Activated CD4-positive, alpha-beta memory T cell treated with anti-CD3 and anti-CD28 coated beads, Interleukin-2, amount 10 ng/mL, durations not matched to agents 7 days and 5 days (primary cell): ENCODE measurements around the gene JAZF1. TPM values are rescaled to one million over a fixed set of nuclear protein-coding genes. Genes with fewer than 3 reads are reported as not detected.

Source experiments
- CTCF ChIA-PET: fragments of 350-600 bp; sonication (Branson Sonifier 250); formaldehyde crosslinking; loops from one replicate; lab custom pipeline; 2021; ENCODE audit warnings: antibody characterized with exemption, inconsistent platforms; lab: Charles Lee
- POLR2A ChIA-PET: fragments of 350-600 bp; sonication (Branson Sonifier 250); formaldehyde crosslinking; loops from one replicate; lab custom pipeline; 2021; ENCODE audit warnings: antibody characterized with exemption; lab: Charles Lee
- DNase-seq: peaks from one replicate; pipeline ENCODE4 v3.0.0-alpha.2; 2020
- H3K27ac Mint-ChIP-seq: one replicate; pipeline ENCODE4 v1.8.0; 2021; ENCODE audit warnings: mild to moderate bottlenecking, mixed read lengths
- H3K27me3 Mint-ChIP-seq: one replicate; pipeline ENCODE4 v1.8.0; 2021; ENCODE audit warnings: mixed read lengths
- H3K36me3 Mint-ChIP-seq: one replicate; pipeline ENCODE4 v1.8.0; 2021; ENCODE audit warnings: low read depth, mixed read lengths
- H3K4me1 Mint-ChIP-seq: one replicate; pipeline ENCODE4 v1.8.0; 2021; ENCODE audit warnings: mixed read lengths
- H3K4me3 Mint-ChIP-seq: one replicate; pipeline ENCODE4 v1.8.0; 2021; ENCODE audit warnings: mild to moderate bottlenecking, mixed read lengths
- H3K9me3 Mint-ChIP-seq: one replicate; pipeline ENCODE4 v1.8.0; 2021; ENCODE audit warnings: mixed read lengths
- total RNA-seq, 2 experiments: library from RNA; stranded (reverse); gene quantifications; one replicate each; pipeline ENCODE4 v1.2.3, GENCODE V29; 2021

Gene JAZF1
- total RNA-seq, 2 experiments from 2014 or later: 7.2 to 7.3 TPM

DNA sequence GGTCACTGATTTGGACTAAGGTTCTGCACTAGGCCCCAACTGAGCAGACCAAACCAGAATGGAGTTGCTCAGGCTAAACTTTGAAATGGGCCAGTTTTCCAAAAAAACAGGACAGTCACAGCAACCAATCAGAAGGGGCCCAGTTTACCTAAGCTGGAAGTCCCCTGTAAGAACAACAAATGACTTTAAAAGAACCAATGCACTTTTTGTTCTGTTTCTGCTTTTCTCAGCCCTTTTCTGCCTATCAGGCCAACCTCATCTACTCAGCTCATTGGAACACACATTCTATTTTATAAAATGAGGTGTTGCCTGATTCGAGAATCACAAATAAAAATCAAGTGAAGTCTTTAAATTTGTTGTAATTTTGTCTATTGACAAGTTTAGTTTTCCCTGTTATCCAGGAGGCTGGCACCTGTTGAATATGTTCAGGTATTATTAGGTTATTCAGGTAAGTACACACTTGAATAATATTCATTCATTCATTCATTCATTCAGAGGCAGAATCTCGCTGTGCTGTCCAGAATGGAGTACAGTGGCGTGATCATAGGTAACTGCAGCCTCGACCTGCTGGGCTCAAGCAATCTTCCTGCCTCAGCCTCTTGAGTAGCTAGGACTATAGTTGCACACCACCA lies 271.9 kb downstream of the JAZF1 start:
- H3K4me1 Mint-ChIP-seq: no peaks in the 10 kb centered on the region
- no peak for DNase-seq
- peaks cover 12% of the 10 kb centered on the region for H3K27me3 Mint-ChIP-seq
- H3K9me3 Mint-ChIP-seq: no peaks in the 10 kb centered on the region
- H3K27ac Mint-ChIP-seq: no peak overlapping the region
- ChIA-PET CTCF (interaction anchor here (1.0 to 1.6 kb wide), 2 partner anchors 9 to 17 kb away, joined by 3 read pairs; no protein-coding TSS in a partner anchor), POLR2A (no interaction called here)
- H3K36me3 Mint-ChIP-seq: no peaks in the 10 kb centered on the region
- H3K4me3 Mint-ChIP-seq: no peak overlapping the region

DNA sequence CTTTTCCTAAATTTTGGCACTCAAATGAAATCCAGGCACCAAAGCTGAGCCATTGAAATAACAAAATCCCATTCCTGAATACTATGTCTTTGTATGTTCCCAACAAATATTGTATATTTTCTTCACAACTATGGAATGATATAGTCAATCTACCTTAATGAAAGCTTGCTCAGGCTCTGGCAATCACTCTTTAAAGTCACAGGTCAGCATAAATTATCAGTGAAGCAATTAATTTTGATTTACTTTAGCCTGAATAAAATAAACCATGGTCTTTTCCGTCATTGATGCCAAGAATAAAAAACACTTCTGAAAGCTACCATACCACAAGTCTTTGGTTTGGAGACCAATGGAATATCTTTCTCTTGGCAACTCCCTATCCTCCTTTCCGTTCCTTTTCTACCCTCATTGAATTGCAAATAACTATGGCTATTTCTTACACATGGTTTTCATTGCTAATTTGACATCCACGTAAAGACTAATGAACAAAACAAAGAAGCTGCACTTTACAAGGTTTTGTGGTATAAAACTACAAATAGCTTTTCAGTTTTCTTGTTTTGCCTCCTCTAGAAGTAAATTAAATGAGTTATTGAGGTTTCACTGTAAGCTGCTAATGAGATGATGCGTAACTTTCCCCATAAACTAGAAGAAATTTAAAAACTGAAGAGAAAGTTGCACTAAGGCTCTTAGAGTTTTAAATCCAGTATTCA lies 274.1 kb downstream of the JAZF1 start:
- Mint-ChIP-seq H3K27me3 (peaks cover 12% of the 10 kb centered on the region), H3K4me1 (peaks cover 3% of the 10 kb centered on the region), H3K4me3 (no peak overlapping the region), H3K9me3 (no peaks in the 10 kb centered on the region), H3K36me3 (no peaks in the 10 kb centered on the region), H3K27ac (no peak overlapping the region)
- POLR2A ChIA-PET: interaction anchor here (0.7 kb wide), 1 partner anchor 146 kb away, joined by 3 read pairs; no protein-coding TSS in a partner anchor
- DNase-seq: no peak
- CTCF ChIA-PET: interaction anchor here (0.8 to 1.2 kb wide), 2 partner anchors 12 to 13 kb away, joined by 3 read pairs; no protein-coding TSS in a partner anchor

DNA sequence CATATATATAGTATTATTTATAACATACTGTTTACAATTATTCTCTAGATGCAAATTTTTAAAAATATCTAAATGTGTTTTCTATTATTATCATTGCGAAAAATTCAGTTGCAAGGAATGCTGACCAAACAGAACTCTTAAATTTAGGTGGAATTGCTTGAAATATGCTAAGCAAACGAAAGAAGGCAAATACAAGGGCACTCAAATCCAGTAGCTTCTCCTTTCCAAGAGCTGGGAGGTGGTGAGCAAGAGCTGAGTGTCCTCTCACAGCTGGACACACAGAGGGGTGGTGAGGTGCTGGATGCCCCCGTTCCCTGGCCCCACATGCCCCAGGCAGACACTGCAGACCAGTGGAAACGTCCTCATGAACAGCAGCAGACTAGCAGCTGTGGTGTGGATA lies 274.6 kb downstream of the JAZF1 start:
- POLR2A ChIA-PET: interaction anchor here (0.7 kb wide), 1 partner anchor 145 kb away, joined by 3 read pairs; no protein-coding TSS in a partner anchor
- H3K4me3 Mint-ChIP-seq: no peak overlapping the region
- no peaks in the 10 kb centered on the region for H3K9me3 Mint-ChIP-seq
- peaks cover 12% of the 10 kb centered on the region for H3K27me3 Mint-ChIP-seq
- CTCF ChIA-PET: interaction anchor here (0.8 kb wide), 1 partner anchor 14 kb away, joined by 3 read pairs; no protein-coding TSS in a partner anchor
- DNase-seq: no peak
- H3K27ac Mint-ChIP-seq: no peak overlapping the region
- no peaks in the 10 kb centered on the region for H3K36me3 Mint-ChIP-seq
- peaks cover 9% of the 10 kb centered on the region for H3K4me1 Mint-ChIP-seq

DNA sequence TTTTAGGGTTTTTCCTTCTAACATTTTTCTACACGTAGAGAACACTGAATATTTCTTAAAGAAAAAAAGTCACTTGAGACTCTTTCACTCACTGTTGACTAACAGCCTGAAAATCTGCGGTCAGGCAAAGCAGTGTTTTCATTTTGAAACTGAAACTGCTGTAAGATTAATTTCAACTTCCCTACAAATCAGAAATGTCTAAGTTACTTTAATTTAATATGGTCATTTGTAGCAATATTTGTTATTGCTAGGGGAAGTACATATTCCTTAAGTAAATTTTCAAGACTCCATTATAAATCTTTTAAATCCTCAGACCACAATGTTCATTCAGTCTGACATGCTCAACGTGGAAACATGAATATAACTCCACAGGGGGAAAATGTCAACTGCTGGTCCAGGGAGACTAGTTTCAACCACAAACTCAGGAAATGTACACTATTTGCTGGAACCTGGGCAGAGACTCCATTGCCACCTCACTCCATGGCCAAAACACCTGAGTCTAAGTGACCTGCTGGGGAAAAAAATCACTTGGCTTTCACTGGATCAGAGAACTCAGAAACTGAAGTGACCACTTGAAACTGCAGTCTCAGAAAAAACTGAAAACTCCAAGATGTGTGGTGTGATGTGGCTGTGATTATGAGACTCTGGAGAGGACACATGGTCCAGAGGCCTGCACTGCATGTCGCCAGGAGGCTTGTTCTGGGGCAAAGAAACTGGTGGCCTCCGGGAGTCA lies 279.4 kb downstream of the JAZF1 start:
- POLR2A ChIA-PET: no interaction called here
- peak overlapping the region; percentile 39 for H3K4me3 Mint-ChIP-seq
- peak; percentile 36 for DNase-seq
- CTCF ChIA-PET: interaction anchor here (0.9 kb wide), 1 partner anchor 18 kb away, joined by 4 read pairs; no protein-coding TSS in a partner anchor
- peak overlapping the region; percentile 31 for H3K27ac Mint-ChIP-seq
- H3K4me1 Mint-ChIP-seq: peaks cover 30% of the 10 kb centered on the region
- H3K36me3 Mint-ChIP-seq: no peaks in the 10 kb centered on the region
- peaks cover 3% of the 10 kb centered on the region for H3K27me3 Mint-ChIP-seq
- H3K9me3 Mint-ChIP-seq: no peaks in the 10 kb centered on the region

DNA sequence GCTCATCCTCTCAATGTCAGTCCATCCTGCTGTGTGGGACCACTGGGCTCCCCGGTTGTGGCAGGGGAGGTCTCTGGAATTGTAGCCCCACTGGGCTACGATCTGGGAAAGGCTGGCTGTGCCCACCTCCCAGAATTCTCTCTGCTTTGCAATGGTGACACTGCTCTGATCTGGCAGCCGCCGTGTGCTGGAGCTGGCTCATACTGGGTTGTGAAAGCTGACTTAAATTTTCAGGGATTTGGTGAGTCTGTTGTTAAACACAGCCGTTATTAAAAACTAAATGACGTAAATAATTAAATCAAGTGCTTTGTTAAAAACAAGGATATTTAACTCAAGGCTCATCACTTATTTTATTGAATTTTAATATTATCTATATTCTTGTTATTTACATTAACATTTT lies 280.6 kb downstream of the JAZF1 start:
- Mint-ChIP-seq H3K4me3 (no peak overlapping the region), H3K27me3 (peaks cover 3% of the 10 kb centered on the region), H3K9me3 (no peaks in the 10 kb centered on the region), H3K36me3 (no peaks in the 10 kb centered on the region), H3K4me1 (peaks cover 35% of the 10 kb centered on the region), H3K27ac (no peak overlapping the region)
- POLR2A ChIA-PET: no interaction called here
- CTCF ChIA-PET: interaction anchor here (0.9 kb wide), 1 partner anchor 19 kb away, joined by 4 read pairs; no protein-coding TSS in a partner anchor
- no peak for DNase-seq

DNA sequence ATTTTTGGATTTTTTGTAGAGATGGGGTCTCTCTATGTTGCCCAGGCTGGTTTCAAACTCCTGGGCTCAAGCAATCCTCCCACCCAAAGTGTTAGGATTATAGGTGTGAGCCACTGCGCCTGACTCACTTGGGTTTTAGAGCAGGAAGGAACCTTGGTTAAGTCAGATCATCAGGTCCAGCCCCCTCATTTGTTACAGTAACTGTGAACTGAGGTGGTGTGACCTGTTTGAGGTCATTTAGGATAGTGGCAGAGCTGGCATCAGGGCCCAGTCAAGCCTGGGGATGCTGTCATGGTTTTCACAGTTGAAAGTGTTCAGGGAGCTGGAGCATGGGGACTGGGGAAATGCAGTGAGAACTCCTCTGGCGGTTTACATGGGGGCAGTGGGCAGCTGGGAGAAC lies 281.0 kb downstream of the JAZF1 start:
- Mint-ChIP-seq H3K27ac (peak overlapping the region; percentile 44), H3K27me3 (peaks cover 3% of the 10 kb centered on the region), H3K4me1 (peaks cover 35% of the 10 kb centered on the region), H3K36me3 (no peaks in the 10 kb centered on the region), H3K4me3 (peak overlapping the region; percentile 17), H3K9me3 (no peaks in the 10 kb centered on the region)
- CTCF ChIA-PET: no interaction called here
- POLR2A ChIA-PET: no interaction called here
- DNase-seq: peak; percentile 34

DNA sequence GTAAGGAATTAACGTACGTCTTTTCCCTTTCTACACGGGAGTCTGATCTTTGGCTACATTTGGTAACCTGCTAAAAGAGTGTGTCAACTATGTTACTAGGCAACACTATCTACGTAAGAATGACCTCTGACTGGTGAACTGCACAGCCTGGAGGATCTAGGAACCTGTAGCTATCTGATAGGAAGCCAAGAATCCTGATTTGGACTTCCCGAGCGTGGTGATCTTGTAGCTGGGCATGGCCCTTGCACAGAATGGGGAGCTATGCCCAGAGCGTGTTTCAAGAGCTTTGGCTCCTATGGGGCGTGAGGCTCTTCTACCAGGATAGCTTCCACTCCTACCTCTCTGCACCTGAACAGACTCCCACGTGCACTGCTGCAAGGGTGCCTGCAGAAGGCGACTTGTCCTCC lies 283.2 kb downstream of the JAZF1 start:
- peaks cover 35% of the 10 kb centered on the region for H3K4me1 Mint-ChIP-seq
- H3K27ac Mint-ChIP-seq: no peak overlapping the region
- no peaks in the 10 kb centered on the region for H3K27me3 Mint-ChIP-seq
- POLR2A ChIA-PET: no interaction called here
- no peaks in the 10 kb centered on the region for H3K9me3 Mint-ChIP-seq
- H3K4me3 Mint-ChIP-seq: no peak overlapping the region
- CTCF ChIA-PET: interaction anchor here (1.3 kb wide), 1 partner anchor 157 kb away, joined by 4 read pairs; no protein-coding TSS in a partner anchor
- H3K36me3 Mint-ChIP-seq: no peaks in the 10 kb centered on the region
- no peak for DNase-seq

DNA sequence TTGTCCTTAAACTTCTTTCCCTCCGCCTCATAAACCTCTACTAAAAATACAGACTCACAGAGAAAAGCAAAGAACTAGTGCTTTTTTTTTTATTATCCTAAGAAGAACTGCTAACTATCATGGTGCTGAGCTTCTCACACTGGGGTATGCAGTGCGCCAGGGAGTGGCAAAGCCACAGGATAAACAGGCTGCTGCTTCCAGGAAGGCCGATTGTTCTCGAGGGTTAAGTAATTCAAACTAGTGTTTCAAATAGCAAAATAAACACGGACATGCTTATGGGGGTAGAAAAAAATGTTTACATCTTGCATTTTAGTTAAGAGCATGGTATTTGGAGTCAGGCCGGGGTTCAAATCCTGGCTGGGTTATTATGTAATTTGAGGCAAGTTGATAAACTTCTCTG lies 283.6 kb downstream of the JAZF1 start:
- no peak for DNase-seq
- ChIA-PET CTCF (interaction anchor here (1.3 kb wide), 1 partner anchor 156 kb away, joined by 4 read pairs; no protein-coding TSS in a partner anchor), POLR2A (no interaction called here)
- Mint-ChIP-seq H3K9me3 (no peaks in the 10 kb centered on the region), H3K4me1 (peaks cover 35% of the 10 kb centered on the region), H3K4me3 (no peak overlapping the region), H3K27ac (no peak overlapping the region), H3K27me3 (no peaks in the 10 kb centered on the region), H3K36me3 (no peaks in the 10 kb centered on the region)

DNA sequence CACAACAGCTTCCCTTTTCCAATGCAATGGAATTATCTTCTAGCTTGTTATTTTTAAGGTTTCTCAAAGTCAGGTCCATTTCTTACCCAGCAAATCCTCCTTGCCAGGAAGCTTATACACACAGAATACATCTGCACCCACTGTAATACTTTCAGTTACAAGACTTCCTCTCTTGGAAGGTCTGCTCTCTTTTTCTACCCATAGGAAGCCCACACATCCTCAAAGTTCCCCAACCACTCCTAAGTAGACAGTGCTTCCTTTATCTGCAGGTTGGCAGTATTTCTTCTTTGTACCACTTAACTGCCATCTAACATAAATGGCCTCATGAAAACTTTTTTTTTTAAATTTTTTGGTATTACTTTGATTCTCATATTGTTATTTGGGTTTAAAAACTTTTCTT lies 285.0 kb downstream of the JAZF1 start:
- H3K9me3 Mint-ChIP-seq: no peaks in the 10 kb centered on the region
- no peak overlapping the region for H3K4me3 Mint-ChIP-seq
- H3K27me3 Mint-ChIP-seq: no peaks in the 10 kb centered on the region
- no peak overlapping the region for H3K27ac Mint-ChIP-seq
- H3K36me3 Mint-ChIP-seq: no peaks in the 10 kb centered on the region
- ChIA-PET CTCF (no interaction called here), POLR2A (no interaction called here)
- no peak for DNase-seq
- H3K4me1 Mint-ChIP-seq: peaks cover 24% of the 10 kb centered on the region

DNA sequence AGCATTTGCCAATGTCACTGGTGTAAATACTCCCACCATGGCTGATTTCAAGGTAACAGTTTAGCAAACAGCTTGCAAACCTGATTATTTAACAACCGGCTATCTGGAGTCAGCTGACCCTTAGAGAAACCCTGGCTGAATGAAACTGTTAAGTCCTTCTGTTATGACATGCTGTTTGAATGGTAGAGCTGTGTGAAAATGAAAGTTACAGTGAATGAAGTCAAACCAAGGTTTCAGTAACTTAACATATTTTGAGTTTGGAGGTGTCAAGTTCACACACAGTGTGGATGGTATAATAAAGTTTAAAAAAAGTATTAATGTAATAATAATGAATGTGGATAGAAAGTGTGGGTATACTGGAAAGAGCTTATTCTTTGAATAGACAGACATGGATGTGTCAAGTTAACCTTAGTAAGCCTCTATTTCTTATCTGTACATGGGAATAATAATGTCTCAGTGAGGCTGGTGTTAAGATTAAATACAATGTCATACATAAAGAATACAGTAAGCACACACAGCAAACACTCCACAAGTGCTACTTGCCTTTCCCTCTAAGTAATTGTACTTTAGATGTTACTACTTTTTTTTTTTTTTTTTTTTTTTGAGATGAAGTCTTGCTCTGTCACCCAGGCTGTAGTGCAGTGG lies 290.3 kb downstream of the JAZF1 start:
- Mint-ChIP-seq H3K4me1 (peaks cover 6% of the 10 kb centered on the region), H3K9me3 (no peaks in the 10 kb centered on the region), H3K4me3 (no peak overlapping the region), H3K36me3 (no peaks in the 10 kb centered on the region), H3K27ac (no peak overlapping the region), H3K27me3 (no peaks in the 10 kb centered on the region)
- ChIA-PET POLR2A (no interaction called here), CTCF (interaction anchor here (0.8 kb wide), 1 partner anchor 200 kb away, joined by 3 read pairs; no protein-coding TSS in a partner anchor)
- no peak for DNase-seq

DNA sequence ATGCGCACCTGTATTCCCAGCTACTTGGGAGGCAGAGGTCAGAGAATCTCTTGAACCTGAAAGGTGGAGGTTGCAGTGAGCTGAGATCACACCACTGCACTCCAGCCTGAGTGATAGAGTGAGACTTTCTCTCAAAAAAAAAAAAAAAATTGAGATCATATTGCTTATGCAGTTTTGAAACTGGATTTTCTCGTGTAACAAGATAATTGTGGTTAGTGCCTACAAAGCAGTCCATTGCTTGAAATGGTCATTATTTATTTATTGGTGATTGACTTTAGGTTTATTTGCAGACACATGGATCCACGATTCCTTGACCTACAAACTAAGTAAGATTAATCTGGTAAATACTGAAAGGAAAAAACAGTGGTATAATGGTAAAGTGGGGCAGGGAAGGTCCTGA lies 290.8 kb downstream of the JAZF1 start:
- H3K27me3 Mint-ChIP-seq: no peaks in the 10 kb centered on the region
- no peaks in the 10 kb centered on the region for H3K9me3 Mint-ChIP-seq
- CTCF ChIA-PET: no interaction called here
- H3K36me3 Mint-ChIP-seq: no peaks in the 10 kb centered on the region
- no peak overlapping the region for H3K4me3 Mint-ChIP-seq
- H3K27ac Mint-ChIP-seq: no peak overlapping the region
- POLR2A ChIA-PET: no interaction called here
- no peak for DNase-seq
- H3K4me1 Mint-ChIP-seq: peaks cover 5% of the 10 kb centered on the region

DNA sequence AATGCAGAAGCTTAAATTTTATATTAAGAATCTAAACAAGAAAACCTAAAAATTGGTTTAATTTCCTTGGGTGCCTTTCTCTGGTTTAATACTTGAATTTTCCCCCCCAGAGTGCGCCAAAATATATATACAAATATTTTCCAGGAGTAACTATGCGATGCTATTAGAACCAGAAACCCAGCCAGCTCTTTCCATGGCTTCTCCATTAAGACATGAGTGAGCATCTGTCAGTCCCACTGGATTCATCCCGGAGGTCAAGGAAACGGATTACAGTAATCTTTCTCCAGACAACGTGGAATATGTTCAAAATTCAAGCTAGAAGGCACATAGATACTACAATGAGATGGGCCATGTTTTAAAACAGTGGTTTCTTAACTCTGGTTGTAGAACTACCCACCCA lies 291.9 kb downstream of the JAZF1 start:
- no peak overlapping the region for H3K27ac Mint-ChIP-seq
- no peak overlapping the region for H3K4me3 Mint-ChIP-seq
- no peaks in the 10 kb centered on the region for H3K36me3 Mint-ChIP-seq
- POLR2A ChIA-PET: interaction anchor here (0.7 to 0.8 kb wide), 2 partner anchors 10 to 17 kb away, joined by 3 read pairs; no protein-coding TSS in a partner anchor
- H3K9me3 Mint-ChIP-seq: no peaks in the 10 kb centered on the region
- H3K27me3 Mint-ChIP-seq: no peaks in the 10 kb centered on the region
- peaks cover 5% of the 10 kb centered on the region for H3K4me1 Mint-ChIP-seq
- CTCF ChIA-PET: no interaction called here
- DNase-seq: no peak
